GM23338 (cell line): Measurements from ENCODE around the gene SLC23A2. TPM values are rescaled to one million over a fixed set of nuclear protein-coding genes. Genes with fewer than 3 reads are reported as not detected.

Experiments
- CREB1 ChIP-seq: fragments of 250-450 bp; sonication (Bioruptor Pico); IDR thresholded peaks from 2 replicates; pipeline ENCODE4 v1.5.0; 2020; ENCODE audit warnings: low read depth, mild to moderate bottlenecking, moderate library complexity
- EZH2 ChIP-seq: fragments of 200-600 bp; sonication (generic); IDR thresholded peaks from one replicate; pipeline ENCODE4 v1.8.0; 2017; ENCODE audit warnings: antibody characterized with exemption, mild to moderate bottlenecking, low read depth; ENCODE audit not compliant: unreplicated experiment
- JUNB ChIP-seq: IDR thresholded peaks from one replicate; pipeline ENCODE4 v1.6.1; 2016; ENCODE audit warnings: antibody characterized with exemption; ENCODE audit not compliant: unreplicated experiment
- NANOG ChIP-seq: IDR thresholded peaks from 2 replicates; pipeline ENCODE4 v1.6.1; 2016; ENCODE audit warnings: antibody characterized with exemption, borderline replicate concordance
- POLR2AphosphoS5 ChIP-seq: IDR thresholded peaks from 2 replicates; pipeline ENCODE4 v1.6.1; 2016; ENCODE audit warnings: antibody characterized with exemption, low read depth
- ZNF331 ChIP-seq: fragments of 250-450 bp; sonication (Bioruptor Pico); IDR thresholded peaks from 2 replicates; pipeline ENCODE4 v1.5.0; 2020; ENCODE audit warnings: low read depth, mild to moderate bottlenecking, moderate library complexity
- polyA plus RNA-seq: library from polyadenylated mRNA; unstranded; fragments of >200 nt; fragmentation: Nextera tagmentation; extraction: Ambion mirVana; gene quantifications from 2 replicates; pipeline ENCODE4 v1.2.1, GENCODE V29; 2016
- total RNA-seq: library from RNA; depleted of rRNA; stranded (reverse); fragments of >200 nt; shearing (Covaris generic); gene quantifications from 2 replicates; pipeline ENCODE4 v1.2.3, GENCODE V29; 2014
- TF ChIP-seq, protein P1 (sequence below): fragments of 250-450 bp; sonication (Bioruptor Pico); IDR thresholded peaks from 2 replicates; pipeline ENCODE4 v1.5.0; 2020; ENCODE audit warnings: mild to moderate bottlenecking, moderate library complexity
- TF ChIP-seq, protein P2 (sequence below): IDR thresholded peaks from one replicate; pipeline ENCODE4 v1.6.1; 2018; ENCODE audit warnings: antibody characterized with exemption; ENCODE audit not compliant: unreplicated experiment
- TF ChIP-seq, protein P3 (sequence below), 2 experiments: fragments of 200-600 bp in 1 of 2; sonication (generic) in 1 of 2; conservative IDR thresholded peaks; 2 replicates each; pipeline versions ENCODE4 v1.5.1 to v1.6.1; 2016 to 2017; ENCODE audit warnings: antibody characterized with exemption in 2 of 2, low read depth in 2 of 2, mild to moderate bottlenecking in 2 of 2, moderate library complexity in 1 of 2

The SLC23A2 gene
- total and polyA plus RNA-seq, 2 experiments from 2014 or later = 4.4 to 20.2 TPM

DNA sequence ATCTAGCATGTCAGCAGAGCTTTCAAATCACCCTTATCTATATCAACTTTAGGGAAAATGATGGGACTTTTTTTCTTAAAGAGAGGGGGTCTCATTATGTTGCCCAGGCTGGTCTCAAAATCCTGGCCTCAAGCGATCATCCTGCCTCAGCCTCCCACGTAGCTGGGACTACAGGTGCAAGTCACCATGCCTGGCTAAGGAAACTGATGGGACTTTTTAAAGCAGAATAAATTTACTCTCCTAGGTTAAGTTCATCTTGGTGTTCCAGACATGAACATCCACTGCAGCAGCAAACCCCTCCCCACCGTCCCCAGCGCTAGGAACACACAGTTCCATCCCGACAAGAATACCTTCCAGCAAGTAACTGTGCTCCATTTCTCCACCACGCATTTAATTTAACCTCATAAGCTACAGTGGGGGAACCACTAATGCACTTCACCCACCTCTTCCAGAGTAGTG lies 64.9 kb downstream of the SLC23A2 start (continued):
- TF ChIP-seq, protein P1, sequence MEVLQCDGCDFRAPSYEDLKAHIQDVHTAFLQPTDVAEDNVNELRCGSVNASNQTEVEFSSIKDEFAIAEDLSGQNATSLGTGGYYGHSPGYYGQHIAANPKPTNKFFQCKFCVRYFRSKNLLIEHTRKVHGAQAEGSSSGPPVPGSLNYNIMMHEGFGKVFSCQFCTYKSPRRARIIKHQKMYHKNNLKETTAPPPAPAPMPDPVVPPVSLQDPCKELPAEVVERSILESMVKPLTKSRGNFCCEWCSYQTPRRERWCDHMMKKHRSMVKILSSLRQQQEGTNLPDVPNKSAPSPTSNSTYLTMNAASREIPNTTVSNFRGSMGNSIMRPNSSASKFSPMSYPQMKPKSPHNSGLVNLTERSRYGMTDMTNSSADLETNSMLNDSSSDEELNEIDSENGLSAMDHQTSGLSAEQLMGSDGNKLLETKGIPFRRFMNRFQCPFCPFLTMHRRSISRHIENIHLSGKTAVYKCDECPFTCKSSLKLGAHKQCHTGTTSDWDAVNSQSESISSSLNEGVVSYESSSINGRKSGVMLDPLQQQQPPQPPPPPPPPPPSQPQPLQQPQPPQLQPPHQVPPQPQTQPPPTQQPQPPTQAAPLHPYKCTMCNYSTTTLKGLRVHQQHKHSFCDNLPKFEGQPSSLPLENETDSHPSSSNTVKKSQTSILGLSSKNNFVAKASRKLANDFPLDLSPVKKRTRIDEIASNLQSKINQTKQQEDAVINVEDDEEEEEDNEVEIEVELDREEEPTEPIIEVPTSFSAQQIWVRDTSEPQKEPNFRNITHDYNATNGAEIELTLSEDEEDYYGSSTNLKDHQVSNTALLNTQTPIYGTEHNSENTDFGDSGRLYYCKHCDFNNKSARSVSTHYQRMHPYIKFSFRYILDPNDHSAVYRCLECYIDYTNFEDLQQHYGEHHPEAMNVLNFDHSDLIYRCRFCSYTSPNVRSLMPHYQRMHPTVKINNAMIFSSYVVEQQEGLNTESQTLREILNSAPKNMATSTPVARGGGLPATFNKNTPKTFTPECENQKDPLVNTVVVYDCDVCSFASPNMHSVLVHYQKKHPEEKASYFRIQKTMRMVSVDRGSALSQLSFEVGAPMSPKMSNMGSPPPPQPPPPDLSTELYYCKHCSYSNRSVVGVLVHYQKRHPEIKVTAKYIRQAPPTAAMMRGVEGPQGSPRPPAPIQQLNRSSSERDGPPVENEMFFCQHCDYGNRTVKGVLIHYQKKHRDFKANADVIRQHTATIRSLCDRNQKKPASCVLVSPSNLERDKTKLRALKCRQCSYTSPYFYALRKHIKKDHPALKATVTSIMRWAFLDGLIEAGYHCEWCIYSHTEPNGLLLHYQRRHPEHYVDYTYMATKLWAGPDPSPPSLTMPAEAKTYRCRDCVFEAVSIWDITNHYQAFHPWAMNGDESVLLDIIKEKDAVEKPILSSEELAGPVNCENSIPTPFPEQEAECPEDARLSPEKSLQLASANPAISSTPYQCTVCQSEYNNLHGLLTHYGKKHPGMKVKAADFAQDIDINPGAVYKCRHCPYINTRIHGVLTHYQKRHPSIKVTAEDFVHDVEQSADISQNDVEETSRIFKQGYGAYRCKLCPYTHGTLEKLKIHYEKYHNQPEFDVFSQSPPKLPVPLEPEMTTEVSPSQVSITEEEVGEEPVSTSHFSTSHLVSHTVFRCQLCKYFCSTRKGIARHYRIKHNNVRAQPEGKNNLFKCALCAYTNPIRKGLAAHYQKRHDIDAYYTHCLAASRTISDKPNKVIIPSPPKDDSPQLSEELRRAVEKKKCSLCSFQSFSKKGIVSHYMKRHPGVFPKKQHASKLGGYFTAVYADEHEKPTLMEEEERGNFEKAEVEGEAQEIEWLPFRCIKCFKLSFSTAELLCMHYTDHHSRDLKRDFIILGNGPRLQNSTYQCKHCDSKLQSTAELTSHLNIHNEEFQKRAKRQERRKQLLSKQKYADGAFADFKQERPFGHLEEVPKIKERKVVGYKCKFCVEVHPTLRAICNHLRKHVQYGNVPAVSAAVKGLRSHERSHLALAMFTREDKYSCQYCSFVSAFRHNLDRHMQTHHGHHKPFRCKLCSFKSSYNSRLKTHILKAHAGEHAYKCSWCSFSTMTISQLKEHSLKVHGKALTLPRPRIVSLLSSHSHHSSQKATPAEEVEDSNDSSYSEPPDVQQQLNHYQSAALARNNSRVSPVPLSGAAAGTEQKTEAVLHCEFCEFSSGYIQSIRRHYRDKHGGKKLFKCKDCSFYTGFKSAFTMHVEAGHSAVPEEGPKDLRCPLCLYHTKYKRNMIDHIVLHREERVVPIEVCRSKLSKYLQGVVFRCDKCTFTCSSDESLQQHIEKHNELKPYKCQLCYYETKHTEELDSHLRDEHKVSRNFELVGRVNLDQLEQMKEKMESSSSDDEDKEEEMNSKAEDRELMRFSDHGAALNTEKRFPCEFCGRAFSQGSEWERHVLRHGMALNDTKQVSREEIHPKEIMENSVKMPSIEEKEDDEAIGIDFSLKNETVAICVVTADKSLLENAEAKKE (CRISPR knock-in tag) = no peak
- TF ChIP-seq, protein P2, sequence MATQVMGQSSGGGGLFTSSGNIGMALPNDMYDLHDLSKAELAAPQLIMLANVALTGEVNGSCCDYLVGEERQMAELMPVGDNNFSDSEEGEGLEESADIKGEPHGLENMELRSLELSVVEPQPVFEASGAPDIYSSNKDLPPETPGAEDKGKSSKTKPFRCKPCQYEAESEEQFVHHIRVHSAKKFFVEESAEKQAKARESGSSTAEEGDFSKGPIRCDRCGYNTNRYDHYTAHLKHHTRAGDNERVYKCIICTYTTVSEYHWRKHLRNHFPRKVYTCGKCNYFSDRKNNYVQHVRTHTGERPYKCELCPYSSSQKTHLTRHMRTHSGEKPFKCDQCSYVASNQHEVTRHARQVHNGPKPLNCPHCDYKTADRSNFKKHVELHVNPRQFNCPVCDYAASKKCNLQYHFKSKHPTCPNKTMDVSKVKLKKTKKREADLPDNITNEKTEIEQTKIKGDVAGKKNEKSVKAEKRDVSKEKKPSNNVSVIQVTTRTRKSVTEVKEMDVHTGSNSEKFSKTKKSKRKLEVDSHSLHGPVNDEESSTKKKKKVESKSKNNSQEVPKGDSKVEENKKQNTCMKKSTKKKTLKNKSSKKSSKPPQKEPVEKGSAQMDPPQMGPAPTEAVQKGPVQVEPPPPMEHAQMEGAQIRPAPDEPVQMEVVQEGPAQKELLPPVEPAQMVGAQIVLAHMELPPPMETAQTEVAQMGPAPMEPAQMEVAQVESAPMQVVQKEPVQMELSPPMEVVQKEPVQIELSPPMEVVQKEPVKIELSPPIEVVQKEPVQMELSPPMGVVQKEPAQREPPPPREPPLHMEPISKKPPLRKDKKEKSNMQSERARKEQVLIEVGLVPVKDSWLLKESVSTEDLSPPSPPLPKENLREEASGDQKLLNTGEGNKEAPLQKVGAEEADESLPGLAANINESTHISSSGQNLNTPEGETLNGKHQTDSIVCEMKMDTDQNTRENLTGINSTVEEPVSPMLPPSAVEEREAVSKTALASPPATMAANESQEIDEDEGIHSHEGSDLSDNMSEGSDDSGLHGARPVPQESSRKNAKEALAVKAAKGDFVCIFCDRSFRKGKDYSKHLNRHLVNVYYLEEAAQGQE = no peak
- TF ChIP-seq JUNB = no peak
- no peak for TF ChIP-seq EZH2
- no peak for TF ChIP-seq POLR2AphosphoS5
- TF ChIP-seq NANOG = no peak
- TF ChIP-seq, protein P3, sequence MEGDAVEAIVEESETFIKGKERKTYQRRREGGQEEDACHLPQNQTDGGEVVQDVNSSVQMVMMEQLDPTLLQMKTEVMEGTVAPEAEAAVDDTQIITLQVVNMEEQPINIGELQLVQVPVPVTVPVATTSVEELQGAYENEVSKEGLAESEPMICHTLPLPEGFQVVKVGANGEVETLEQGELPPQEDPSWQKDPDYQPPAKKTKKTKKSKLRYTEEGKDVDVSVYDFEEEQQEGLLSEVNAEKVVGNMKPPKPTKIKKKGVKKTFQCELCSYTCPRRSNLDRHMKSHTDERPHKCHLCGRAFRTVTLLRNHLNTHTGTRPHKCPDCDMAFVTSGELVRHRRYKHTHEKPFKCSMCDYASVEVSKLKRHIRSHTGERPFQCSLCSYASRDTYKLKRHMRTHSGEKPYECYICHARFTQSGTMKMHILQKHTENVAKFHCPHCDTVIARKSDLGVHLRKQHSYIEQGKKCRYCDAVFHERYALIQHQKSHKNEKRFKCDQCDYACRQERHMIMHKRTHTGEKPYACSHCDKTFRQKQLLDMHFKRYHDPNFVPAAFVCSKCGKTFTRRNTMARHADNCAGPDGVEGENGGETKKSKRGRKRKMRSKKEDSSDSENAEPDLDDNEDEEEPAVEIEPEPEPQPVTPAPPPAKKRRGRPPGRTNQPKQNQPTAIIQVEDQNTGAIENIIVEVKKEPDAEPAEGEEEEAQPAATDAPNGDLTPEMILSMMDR (conservative IDR thresholded peaks at IDR 0.05; ENCODE audit: low read depth in 2 of 2) = no peak
- TF ChIP-seq ZNF331 (CRISPR knock-in tag) = no peak
- TF ChIP-seq CREB1 (CRISPR knock-in tag) = no peak
